GM18858 (cell line): ENCODE measurements around the gene SHISAL1.

Experiments used
- ATAC-seq: cut with Tn5 transposase; IDR thresholded peaks from one replicate; pipeline ENCODE4 v1.9.1; 2021; ENCODE audit not compliant: unreplicated experiment

The SHISAL1 gene

GRCh38 chr22:44342347-44342956 is 29.7 kb upstream of the SHISAL1 start:
- no peak for ATAC-seq

GRCh38 chr22:44341431-44342346 is 28.9 kb upstream of the SHISAL1 start:
- ATAC-seq = no peak

- no peak for ATAC-seq
Observed at GRCh38 chr22:44340271-44341239, 27.8 kb upstream of the SHISAL1 start.

- no peak for ATAC-seq
Observed at GRCh38 chr22:44338906-44339305, 26.2 kb upstream of the SHISAL1 start.

- ATAC-seq = no peak
Observed at GRCh38 chr22:44338177-44338810, 25.5 kb upstream of the SHISAL1 start.

GRCh38 chr22:44337678-44338004 is 24.9 kb upstream of the SHISAL1 start:
- ATAC-seq = no peak

- no peak for ATAC-seq
Observed at GRCh38 chr22:44336962-44337677, 24.4 kb upstream of the SHISAL1 start.

- ATAC-seq = no peak
Observed at GRCh38 chr22:44335903-44336803, 23.4 kb upstream of the SHISAL1 start.

GRCh38 chr22:44335066-44335839 is 22.5 kb upstream of the SHISAL1 start:
- no peak for ATAC-seq

- no peak for ATAC-seq
Observed at GRCh38 chr22:44333847-44334635, 21.3 kb upstream of the SHISAL1 start.

- no peak for ATAC-seq
Observed at GRCh38 chr22:44332946-44333345, 20.2 kb upstream of the SHISAL1 start.

GRCh38 chr22:44331881-44332714 is 19.3 kb upstream of the SHISAL1 start:
- no peak for ATAC-seq

GRCh38 chr22:44330744-44331660 is 18.3 kb upstream of the SHISAL1 start:
- no peak for ATAC-seq

- no peak for ATAC-seq
Observed at GRCh38 chr22:44330188-44330743, 17.5 kb upstream of the SHISAL1 start.

- ATAC-seq = no peak
Observed at GRCh38 chr22:44329179-44329796, 16.5 kb upstream of the SHISAL1 start.
